HG03060 (cell line): ENCODE measurements around the gene SP140L.

Experiments
- ATAC-seq: cut with Tn5 transposase; IDR thresholded peaks from one replicate; pipeline ENCODE4 v1.9.1; 2021; ENCODE audit warnings: low read depth, moderate number of reproducible peaks; ENCODE audit not compliant: unreplicated experiment

The SP140L gene

DNA sequence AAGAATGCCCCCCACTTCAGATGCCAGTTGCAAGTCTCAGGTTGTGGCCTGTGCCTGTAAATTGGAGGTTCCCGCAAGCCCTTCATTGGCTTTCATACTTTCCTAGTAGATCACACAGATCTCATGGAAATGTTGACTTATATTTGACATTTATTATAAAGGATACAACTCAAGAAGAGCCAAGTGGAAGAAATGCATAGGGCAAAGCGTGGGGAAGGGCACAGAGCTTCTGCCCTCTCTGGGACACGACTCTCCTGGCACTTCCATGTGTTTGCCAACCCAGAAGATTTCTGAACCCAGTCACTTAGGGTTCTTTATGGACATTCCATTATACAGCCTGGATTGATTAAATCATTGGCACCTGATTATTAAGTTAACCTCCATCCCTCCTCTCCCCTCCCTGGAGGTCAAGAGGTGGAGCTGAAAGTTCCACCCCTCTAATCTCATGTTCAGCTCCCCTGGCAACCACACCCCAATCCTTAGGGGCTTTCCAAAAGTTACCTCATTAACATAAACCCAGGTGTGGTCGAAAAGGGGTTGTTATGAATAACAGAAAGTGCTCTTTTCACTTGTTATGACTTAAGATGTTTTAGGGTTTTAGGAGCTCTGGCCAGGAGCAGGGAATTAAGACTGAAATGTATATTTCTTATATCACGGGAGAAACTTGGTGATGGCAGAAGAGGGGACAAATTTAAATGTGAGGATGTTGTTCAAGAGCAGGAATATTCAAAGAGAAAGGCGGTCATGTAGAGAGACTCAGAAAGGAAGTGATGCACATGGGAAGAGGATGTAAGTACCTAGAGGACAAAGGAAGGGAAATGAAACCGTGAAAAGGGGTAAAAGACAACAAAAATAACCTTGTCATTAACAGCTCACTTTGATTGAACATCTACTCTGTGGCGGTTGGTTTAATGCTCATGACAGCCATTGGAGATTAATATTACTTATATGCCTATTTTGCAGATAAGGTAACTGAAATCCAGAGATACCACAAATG lies 120.8 kb downstream of the SP140L start:
- ATAC-seq = peak; percentile 58

DNA sequence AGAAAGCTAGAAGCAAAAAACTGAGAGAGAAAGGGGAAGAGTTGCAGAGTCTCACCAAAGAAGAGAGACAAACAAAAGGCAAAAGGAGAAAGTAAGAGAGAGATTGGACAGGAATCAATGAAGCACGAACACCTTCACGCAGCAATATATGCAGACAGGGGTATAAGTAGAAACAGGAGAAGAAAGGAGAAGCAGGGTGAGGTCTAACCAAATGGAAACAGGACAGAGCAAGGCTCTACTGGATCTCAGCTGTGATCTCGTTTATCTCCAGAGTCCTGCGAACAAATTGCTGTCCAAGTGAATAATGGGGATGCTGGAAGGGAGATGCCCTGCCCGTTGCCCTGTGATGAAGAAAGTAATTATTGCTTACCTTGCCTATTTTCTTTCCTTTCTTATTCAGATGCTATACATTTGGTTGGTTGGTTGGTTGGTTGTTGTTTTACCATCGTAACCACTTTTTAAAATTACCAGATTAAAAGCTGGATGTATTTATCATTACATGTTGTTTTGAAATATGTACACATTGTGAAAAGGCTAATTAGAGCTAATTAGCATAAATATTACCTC lies 123.0 kb downstream of the SP140L start:
- no peak for ATAC-seq

DNA sequence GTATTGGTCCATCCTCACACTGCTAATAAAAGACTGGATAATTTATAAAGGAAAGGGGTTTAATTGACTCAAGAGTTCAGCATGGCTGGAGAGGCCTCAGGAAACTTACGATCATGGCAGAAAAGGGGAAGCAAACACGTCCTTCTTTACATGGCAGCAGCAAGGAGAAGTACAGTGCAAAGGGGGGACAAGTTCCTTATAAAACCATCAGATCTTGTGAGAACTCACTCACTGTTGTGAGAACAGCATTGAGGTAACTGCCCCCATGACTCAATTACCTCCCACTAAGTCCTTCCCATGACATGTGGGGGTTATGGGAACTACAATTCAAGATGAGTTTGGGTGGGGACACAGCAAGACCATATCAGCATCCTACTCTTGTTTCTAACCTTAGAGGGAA lies 126.0 kb downstream of the SP140L start:
- no peak for ATAC-seq
